Gastrocnemius medialis (tissue), 4 donors: ENCODE data around the gene KLF4.

ENCODE experiments used
- POLR2A ChIP-seq, 2 donors: fragments of 450-650 bp; IDR thresholded peaks; one replicate each; pipeline ENCODE4 v1.6.1; 2017; ENCODE audit warnings: antibody characterized with exemption in 2 of 2, mild to moderate bottlenecking in 2 of 2, moderate library complexity in 2 of 2
- TF ChIP-seq, protein P1 (sequence below), 5 experiments: fragments of 450-650 bp in 3 of 5; fragments of 200-600 bp in 2 of 5; sonication (generic) in 2 of 5; IDR thresholded peaks in 4 of 5; conservative IDR thresholded peaks in 1 of 5; 1 replicate in 4 of 5; 2 replicates in 1 of 5; pipeline ENCODE4 v1.5.1; 2016 to 2019; ENCODE audit warnings: antibody characterized with exemption in 5 of 5, mild to moderate bottlenecking in 3 of 5, moderate library complexity in 3 of 5

DNA sequence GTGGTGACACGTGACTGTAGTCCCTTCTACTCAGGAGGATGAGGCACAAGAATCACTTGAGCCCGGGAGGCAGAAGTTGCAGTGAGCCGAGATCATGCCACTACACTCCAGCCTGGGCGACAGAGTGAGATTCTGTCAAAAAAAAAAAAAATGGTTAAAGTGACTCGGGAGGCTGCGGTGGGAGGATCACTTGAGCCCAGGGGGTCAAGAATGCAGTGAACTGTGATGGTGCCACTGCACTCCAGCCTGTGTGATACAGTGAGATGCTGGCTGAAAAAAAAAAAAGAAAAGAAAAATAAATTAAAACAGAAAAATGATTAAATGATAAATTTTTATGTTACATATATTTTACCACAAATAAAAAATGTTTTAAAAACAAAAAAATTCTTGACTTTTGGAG, 51.9 kb downstream of the KLF4 start:
- TF ChIP-seq, protein P1, sequence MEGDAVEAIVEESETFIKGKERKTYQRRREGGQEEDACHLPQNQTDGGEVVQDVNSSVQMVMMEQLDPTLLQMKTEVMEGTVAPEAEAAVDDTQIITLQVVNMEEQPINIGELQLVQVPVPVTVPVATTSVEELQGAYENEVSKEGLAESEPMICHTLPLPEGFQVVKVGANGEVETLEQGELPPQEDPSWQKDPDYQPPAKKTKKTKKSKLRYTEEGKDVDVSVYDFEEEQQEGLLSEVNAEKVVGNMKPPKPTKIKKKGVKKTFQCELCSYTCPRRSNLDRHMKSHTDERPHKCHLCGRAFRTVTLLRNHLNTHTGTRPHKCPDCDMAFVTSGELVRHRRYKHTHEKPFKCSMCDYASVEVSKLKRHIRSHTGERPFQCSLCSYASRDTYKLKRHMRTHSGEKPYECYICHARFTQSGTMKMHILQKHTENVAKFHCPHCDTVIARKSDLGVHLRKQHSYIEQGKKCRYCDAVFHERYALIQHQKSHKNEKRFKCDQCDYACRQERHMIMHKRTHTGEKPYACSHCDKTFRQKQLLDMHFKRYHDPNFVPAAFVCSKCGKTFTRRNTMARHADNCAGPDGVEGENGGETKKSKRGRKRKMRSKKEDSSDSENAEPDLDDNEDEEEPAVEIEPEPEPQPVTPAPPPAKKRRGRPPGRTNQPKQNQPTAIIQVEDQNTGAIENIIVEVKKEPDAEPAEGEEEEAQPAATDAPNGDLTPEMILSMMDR (IDR thresholded peaks at IDR 0.05 in 4 of 5, conservative IDR thresholded peaks at IDR 0.05 in 1 of 5) = no peak
- TF ChIP-seq POLR2A (IDR thresholded peaks at IDR 0.05) = no peak
